Testis (tissue), 2 donors: ENCODE results near the gene CHST10.

ENCODE experiments used
- CTCF ChIP-seq, 3 experiments: fragments of 450-650 bp in 2 of 3; fragments of 200-600 bp in 1 of 3; sonication (generic) in 1 of 3; IDR thresholded peaks; one replicate each; pipeline ENCODE4 v1.5.1; 2016 to 2019; ENCODE audit warnings: antibody characterized with exemption in 3 of 3, mild to moderate bottlenecking in 2 of 3, moderate library complexity in 1 of 3
- POLR2A ChIP-seq: fragments of 450-650 bp; IDR thresholded peaks from one replicate; pipeline ENCODE4 v1.6.1; 2017; ENCODE audit warnings: antibody characterized with exemption, mild to moderate bottlenecking, moderate library complexity

GRCh38 chr2:100399714-100400113, 17.8 kb downstream of the CHST10 start:
- no peak for TF ChIP-seq POLR2A
- no peak for TF ChIP-seq CTCF (IDR thresholded peaks at IDR 0.05)
